ENCODE results near the gene SLC2A9. TPM values are rescaled to one million over a fixed set of nuclear protein-coding genes. Genes with fewer than 3 reads are reported as not detected.

Gene SLC2A9
- total and polyA plus RNA-seq, 2 of the 8 experiments (the other 6 are each of a cell fraction or from before 2014, with no cell fraction given): 0.20 to 0.26 TPM

GRCh38 chr4:9971711-9972110, 49.6 kb downstream of the SLC2A9 start:
- no peak overlapping the region for H3K23ac ChIP-seq (ENCODE audit: insufficient read length)
- H3K23me2 ChIP-seq (ENCODE audit: low read depth, low read length): no peaks in the 10 kb centered on the region
- no peak overlapping the region for H2BK20ac ChIP-seq (ENCODE audit: low read length)
- no peak overlapping the region for H4K8ac ChIP-seq (ENCODE audit: extremely low read depth, insufficient read depth, low read length)
- H3K27me3 ChIP-seq (replicated peaks in 1 of 4; ENCODE audit: control insufficient read depth in 3 of 4, extremely low read depth in 1 of 4, insufficient read depth in 3 of 4, low read length in 3 of 4): no peaks in the 10 kb centered on the region; a peak in 1 of 7 replicates
- CTCF ChIA-PET (ENCODE audit: partially characterized antibody): interaction anchor here (1.1 to 1.6 kb wide), 2 partner anchors 9 to 44 kb away, joined by 3 to 4 read pairs; no protein-coding TSS in a partner anchor
- H2BK15ac ChIP-seq (ENCODE audit: low read length): no peak overlapping the region
- no peaks in the 10 kb centered on the region for H3K36me3 ChIP-seq (ENCODE audit: control insufficient read depth in 2 of 4, insufficient read depth in 4 of 4, low read length in 3 of 4)
- H3K9me3 ChIP-seq (ENCODE audit: insufficient read depth in 2 of 2, low read depth in 1 of 2, low read length in 1 of 2): no peaks in the 10 kb centered on the region
- no peak overlapping the region for H3K4me3 ChIP-seq (ENCODE audit: extremely low read depth in 1 of 4, insufficient read depth in 2 of 4, low read depth in 3 of 4, low read length in 4 of 4)
- H2AFZ ChIP-seq (ENCODE audit: low read length): no peak overlapping the region
- H3K4me1 ChIP-seq (replicated peaks in 1 of 4; ENCODE audit: control insufficient read depth in 3 of 4, insufficient read depth in 4 of 4, low read length in 3 of 4): no peaks in the 10 kb centered on the region
- H4K20me1 ChIP-seq (replicated peaks in 1 of 2; ENCODE audit: control insufficient read depth in 1 of 2, insufficient read depth in 2 of 2, low read length in 2 of 2): no peaks in the 10 kb centered on the region
- no peak overlapping the region for H2BK120ac ChIP-seq (replicated peaks; ENCODE audit: low read depth, low read length)
- H3K18ac ChIP-seq (ENCODE audit: extremely low read depth, low read length): no peak overlapping the region
- no peak overlapping the region for H3K4me2 ChIP-seq (ENCODE audit: insufficient read depth in 1 of 2, low read depth in 2 of 2, low read length in 2 of 2)
- H3K79me1 ChIP-seq (ENCODE audit: low read depth, low read length): no peaks in the 10 kb centered on the region
- no peak overlapping the region for H3K14ac ChIP-seq (ENCODE audit: insufficient read length)
- no peak overlapping the region for H3K4ac ChIP-seq (replicated peaks; ENCODE audit: insufficient read length, low read depth, low read length)
- H4K5ac ChIP-seq (ENCODE audit: insufficient read length, low read depth, low read length): no peak overlapping the region
- WGBS, 2 experiments (ENCODE audit: extremely low coverage in 1 of 2, insufficient coverage in 1 of 2, insufficient read length in 1 of 2, insufficient replicate concordance in 2 of 2, low coverage in 1 of 2, low lambda C conversion rate in 2 of 2, missing lambda C conversion rate in 1 of 2): 75 to 100% methylated on average over 1 to 3 of the region's 3 CpGs
- no peak overlapping the region for H3K56ac ChIP-seq (replicated peaks; ENCODE audit: insufficient read length, low read depth, low read length)
- H2BK12ac ChIP-seq (ENCODE audit: low read depth, low read length): no peak overlapping the region
- POLR2A ChIA-PET (ENCODE audit: partially characterized antibody): no interaction called here
- H2AK5ac ChIP-seq (ENCODE audit: low read depth, low read length): no peak overlapping the region
- FAIRE-seq (no peak), DNase-seq (ENCODE audit: low read depth in 1 of 2, low spot score in 2 of 2) (no peak)
- H3K27ac ChIP-seq (ENCODE audit: low read depth, low read length): no peak overlapping the region
- H4K91ac ChIP-seq (replicated peaks; ENCODE audit: insufficient read length, low read length): no peak overlapping the region
- H2BK5ac ChIP-seq (ENCODE audit: low read depth, low read length): no peak overlapping the region
- no peak overlapping the region for H3K9ac ChIP-seq (replicated peaks in 1 of 4; ENCODE audit: extremely low read depth in 1 of 4, low read depth in 3 of 4, low read length in 3 of 4)
- TF ChIP-seq YY1 (IDR thresholded peaks at IDR 0.05; ENCODE audit: low read depth, low read length) (no peak), POLR2A (IDR thresholded peaks at IDR 0.05; ENCODE audit: control extremely low read depth in 1 of 2, low read depth in 2 of 2, low read length in 2 of 2) (no peak), HDAC2 (IDR thresholded peaks at IDR 0.05; ENCODE audit: borderline replicate concordance in 1 of 2, low read depth in 2 of 2, low read length in 2 of 2) (no peak), NANOG (IDR thresholded peaks at IDR 0.05; ENCODE audit: insufficient read depth, low read depth, low read length, poor library complexity, severe bottlenecking) (no peak)
- no peaks in the 10 kb centered on the region for H3K79me2 ChIP-seq (ENCODE audit: control insufficient read depth in 1 of 2, insufficient read depth in 2 of 2, low read length in 2 of 2)
